Neural cell (in vitro differentiated cells): Measurements from ENCODE around the gene PTPRG. TPM values are rescaled to one million over a fixed set of nuclear protein-coding genes. Genes with fewer than 3 reads are reported as not detected.

Source experiments
- H2AFZ ChIP-seq: fragments of 200-600, 300-800 bp; sonication (generic), shearing (Covaris generic); 2 replicates; pipeline ENCODE4 v1.6.0; 2014; ENCODE audit warnings: low read depth, mild to moderate bottlenecking, antibody characterized with exemption, low read length, moderate library complexity
- H3F3A ChIP-seq: fragments of 200-600 bp; shearing (Covaris generic); 2 replicates; pipeline ENCODE4 v1.6.1; 2016; ENCODE audit warnings: mild to moderate bottlenecking, moderate library complexity, mixed read lengths, antibody characterized with exemption, low read length; ENCODE audit not compliant: insufficient read depth, poor library complexity, severe bottlenecking
- H3K27ac ChIP-seq: fragments of 200-600, 300-800 bp; sonication (generic), shearing (Covaris generic); 2 replicates; pipeline ENCODE4 v1.5.1; 2014; ENCODE audit warnings: mild to moderate bottlenecking, low read length, moderate library complexity
- H3K27me3 ChIP-seq: fragments of 300-800, 200-600 bp; sonication (generic), shearing (Covaris generic); 2 replicates; pipeline ENCODE4 v1.6.0; 2014; ENCODE audit warnings: mild to moderate bottlenecking, low read depth, low read length, moderate library complexity; ENCODE audit not compliant: insufficient read depth
- H3K36me3 ChIP-seq: fragments of 300-800, 200-600 bp; sonication (generic), shearing (Covaris generic); 2 replicates; pipeline ENCODE4 v1.5.1; 2014; ENCODE audit warnings: mild to moderate bottlenecking, antibody characterized with exemption, low read length, moderate library complexity; ENCODE audit not compliant: insufficient read depth
- H3K4me2 ChIP-seq: fragments of 300-800, 200-600 bp; sonication (generic), shearing (Covaris generic); 2 replicates; pipeline ENCODE4 v1.6.0; 2014; ENCODE audit warnings: mild to moderate bottlenecking, low read length
- H3K4me3 ChIP-seq: fragments of 300-800, 200-600 bp; sonication (generic), shearing (Covaris generic); 2 replicates; pipeline ENCODE4 v1.5.1; 2014; ENCODE audit warnings: mild to moderate bottlenecking, low read length, moderate library complexity
- H3K79me2 ChIP-seq: fragments of 200-600 bp; shearing (Covaris generic); replicated peaks from 2 replicates; pipeline ENCODE4 v1.6.0; 2014; ENCODE audit warnings: mild to moderate bottlenecking, low read length, moderate library complexity; ENCODE audit not compliant: insufficient read depth
- H3K9ac ChIP-seq: fragments of 300-800, 200-600 bp; sonication (generic), shearing (Covaris generic); 2 replicates; pipeline ENCODE4 v1.6.1; 2016; ENCODE audit warnings: mild to moderate bottlenecking, low read length, mixed read lengths
- H3K9me2 ChIP-seq: fragments of 200-600 bp; shearing (Covaris generic); 2 replicates; pipeline ENCODE4 v1.6.1; 2016; ENCODE audit warnings: mild to moderate bottlenecking, low read length, mixed read lengths; ENCODE audit not compliant: insufficient read depth
- H3K9me3 ChIP-seq: fragments of 200-600, 300-800 bp; sonication (generic), shearing (Covaris generic); 2 replicates; pipeline ENCODE4 v1.6.1; 2016; ENCODE audit warnings: mild to moderate bottlenecking, mixed run types, low read length, moderate library complexity, mixed read lengths
- H4K20me1 ChIP-seq: fragments of 200-600 bp; shearing (Covaris generic); 2 replicates; pipeline ENCODE4 v1.6.1; 2016; ENCODE audit warnings: mild to moderate bottlenecking, mixed run types; ENCODE audit not compliant: insufficient read depth
- EP300 ChIP-seq: fragments of 450-650 bp; conservative IDR thresholded peaks from 2 replicates; pipeline ENCODE4 v1.6.1; 2014; ENCODE audit warnings: antibody characterized with exemption, mild to moderate bottlenecking, moderate library complexity; ENCODE audit not compliant: poor library complexity, severe bottlenecking
- EZH2 ChIP-seq: fragments of 200-600, 300-800 bp; shearing (Covaris generic), sonication (generic); IDR thresholded peaks from 2 replicates; pipeline ENCODE4 v1.6.1; 2014; ENCODE audit warnings: antibody characterized with exemption, low read length, borderline replicate concordance, mild to moderate bottlenecking; ENCODE audit not compliant: insufficient read depth, poor library complexity, severe bottlenecking
- MXI1 ChIP-seq: fragments of 450-650 bp; conservative IDR thresholded peaks from 2 replicates; pipeline ENCODE4 v1.6.1; 2014; ENCODE audit warnings: antibody characterized with exemption, mild to moderate bottlenecking; ENCODE audit not compliant: poor library complexity, severe bottlenecking
- POLR2AphosphoS5 ChIP-seq: IDR thresholded peaks from 2 replicates; pipeline ENCODE4 v1.6.1; 2012
- RAD21 ChIP-seq: fragments of 450-650 bp; conservative IDR thresholded peaks from 2 replicates; pipeline ENCODE4 v1.6.1; 2014; ENCODE audit warnings: antibody characterized with exemption, mild to moderate bottlenecking, moderate library complexity
- SMC3 ChIP-seq: fragments of 450-650 bp; conservative IDR thresholded peaks from 2 replicates; pipeline ENCODE4 v1.6.1; 2014; ENCODE audit warnings: antibody characterized with exemption, mild to moderate bottlenecking, moderate library complexity; ENCODE audit not compliant: poor library complexity
- TAF1 ChIP-seq: IDR thresholded peaks from 2 replicates; pipeline ENCODE4 v1.6.1; 2012; ENCODE audit warnings: low read depth
- polyA plus RNA-seq: library from polyadenylated mRNA; depleted of rRNA; stranded (reverse); fragments of >200 nt; gene quantifications from 2 replicates; pipeline ENCODE4 v1.2.3, GENCODE V29; 2014
- TF ChIP-seq, protein P1 (sequence below): fragments of 450-650 bp; IDR thresholded peaks from 2 replicates; pipeline ENCODE4 v1.5.1; 2014; ENCODE audit warnings: antibody characterized with exemption, mild to moderate bottlenecking, moderate library complexity; ENCODE audit not compliant: poor library complexity, severe bottlenecking
- TF ChIP-seq, protein P2 (sequence below): IDR thresholded peaks from 2 replicates; pipeline ENCODE4 v1.6.1; 2012; ENCODE audit warnings: borderline replicate concordance

Gene PTPRG
- polyA plus RNA-seq, 1 donor from 2014 or later, result 33.1 TPM

DNA sequence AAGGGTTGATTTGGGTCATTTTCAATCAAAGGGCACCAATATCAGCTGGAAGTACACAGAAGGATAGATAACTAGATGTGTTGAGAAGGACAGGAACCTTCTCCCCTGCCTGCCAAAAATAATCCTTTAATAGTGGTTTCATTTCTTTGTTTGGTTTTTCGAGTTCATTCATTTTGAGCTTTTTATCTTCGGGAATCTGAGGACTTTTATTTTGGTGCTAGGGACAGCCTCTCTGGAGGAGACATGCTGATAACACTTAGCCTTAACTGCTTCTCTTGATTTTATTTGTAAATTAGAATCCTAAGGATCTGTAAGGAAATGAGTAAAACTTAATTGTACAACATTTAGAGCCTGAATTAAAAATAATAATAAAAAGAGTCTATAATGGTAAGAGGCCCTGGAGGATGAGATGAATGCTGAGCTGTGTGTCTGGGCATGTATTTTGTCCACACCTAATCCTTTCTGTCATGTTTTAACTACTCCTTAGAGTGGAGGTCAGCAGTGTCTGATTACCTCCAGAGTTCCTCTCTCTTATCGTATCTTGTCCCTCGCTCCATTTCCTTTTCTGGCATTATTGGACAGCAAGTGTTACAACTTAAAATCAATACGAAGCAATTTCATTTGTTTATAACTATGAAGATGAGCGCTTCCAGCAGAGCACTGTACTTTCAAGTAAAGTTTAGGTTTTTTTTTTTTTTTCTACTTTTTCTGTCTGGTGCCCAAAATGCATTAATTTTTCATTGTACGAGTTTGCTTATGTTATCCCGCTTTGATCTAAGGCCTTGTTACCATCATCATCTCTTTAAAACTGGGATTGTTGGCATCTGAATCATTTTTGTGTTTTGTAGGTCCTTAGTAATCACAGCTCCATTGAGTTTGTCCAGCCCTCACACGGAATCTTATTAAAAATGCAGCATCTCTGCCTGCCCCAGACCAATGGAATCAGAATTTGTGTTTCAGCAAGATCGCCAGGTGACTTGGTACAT lies 22.8 kb downstream of the PTPRG start:
- Histone ChIP-seq H3K27me3 (no peaks in the 10 kb centered on the region), H4K20me1 (no peaks in the 10 kb centered on the region), H3K9ac (no peak overlapping the region), H3K4me2 (no peak overlapping the region), H2AFZ (no peak overlapping the region), H3K36me3 (no peaks in the 10 kb centered on the region), H3F3A (no peaks in the 10 kb centered on the region), H3K9me3 (no peaks in the 10 kb centered on the region), H3K27ac (no peak overlapping the region), H3K9me2 (no peaks in the 10 kb centered on the region), H3K79me2 (peaks cover 3% of the 10 kb centered on the region), H3K4me3 (no peak overlapping the region)
- no peak for TF ChIP-seq TAF1
- no peak for TF ChIP-seq POLR2AphosphoS5
- TF ChIP-seq RAD21, result no peak
- no peak for TF ChIP-seq SMC3
- TF ChIP-seq, protein P1, sequence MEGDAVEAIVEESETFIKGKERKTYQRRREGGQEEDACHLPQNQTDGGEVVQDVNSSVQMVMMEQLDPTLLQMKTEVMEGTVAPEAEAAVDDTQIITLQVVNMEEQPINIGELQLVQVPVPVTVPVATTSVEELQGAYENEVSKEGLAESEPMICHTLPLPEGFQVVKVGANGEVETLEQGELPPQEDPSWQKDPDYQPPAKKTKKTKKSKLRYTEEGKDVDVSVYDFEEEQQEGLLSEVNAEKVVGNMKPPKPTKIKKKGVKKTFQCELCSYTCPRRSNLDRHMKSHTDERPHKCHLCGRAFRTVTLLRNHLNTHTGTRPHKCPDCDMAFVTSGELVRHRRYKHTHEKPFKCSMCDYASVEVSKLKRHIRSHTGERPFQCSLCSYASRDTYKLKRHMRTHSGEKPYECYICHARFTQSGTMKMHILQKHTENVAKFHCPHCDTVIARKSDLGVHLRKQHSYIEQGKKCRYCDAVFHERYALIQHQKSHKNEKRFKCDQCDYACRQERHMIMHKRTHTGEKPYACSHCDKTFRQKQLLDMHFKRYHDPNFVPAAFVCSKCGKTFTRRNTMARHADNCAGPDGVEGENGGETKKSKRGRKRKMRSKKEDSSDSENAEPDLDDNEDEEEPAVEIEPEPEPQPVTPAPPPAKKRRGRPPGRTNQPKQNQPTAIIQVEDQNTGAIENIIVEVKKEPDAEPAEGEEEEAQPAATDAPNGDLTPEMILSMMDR, result no peak
- TF ChIP-seq, protein P2, sequence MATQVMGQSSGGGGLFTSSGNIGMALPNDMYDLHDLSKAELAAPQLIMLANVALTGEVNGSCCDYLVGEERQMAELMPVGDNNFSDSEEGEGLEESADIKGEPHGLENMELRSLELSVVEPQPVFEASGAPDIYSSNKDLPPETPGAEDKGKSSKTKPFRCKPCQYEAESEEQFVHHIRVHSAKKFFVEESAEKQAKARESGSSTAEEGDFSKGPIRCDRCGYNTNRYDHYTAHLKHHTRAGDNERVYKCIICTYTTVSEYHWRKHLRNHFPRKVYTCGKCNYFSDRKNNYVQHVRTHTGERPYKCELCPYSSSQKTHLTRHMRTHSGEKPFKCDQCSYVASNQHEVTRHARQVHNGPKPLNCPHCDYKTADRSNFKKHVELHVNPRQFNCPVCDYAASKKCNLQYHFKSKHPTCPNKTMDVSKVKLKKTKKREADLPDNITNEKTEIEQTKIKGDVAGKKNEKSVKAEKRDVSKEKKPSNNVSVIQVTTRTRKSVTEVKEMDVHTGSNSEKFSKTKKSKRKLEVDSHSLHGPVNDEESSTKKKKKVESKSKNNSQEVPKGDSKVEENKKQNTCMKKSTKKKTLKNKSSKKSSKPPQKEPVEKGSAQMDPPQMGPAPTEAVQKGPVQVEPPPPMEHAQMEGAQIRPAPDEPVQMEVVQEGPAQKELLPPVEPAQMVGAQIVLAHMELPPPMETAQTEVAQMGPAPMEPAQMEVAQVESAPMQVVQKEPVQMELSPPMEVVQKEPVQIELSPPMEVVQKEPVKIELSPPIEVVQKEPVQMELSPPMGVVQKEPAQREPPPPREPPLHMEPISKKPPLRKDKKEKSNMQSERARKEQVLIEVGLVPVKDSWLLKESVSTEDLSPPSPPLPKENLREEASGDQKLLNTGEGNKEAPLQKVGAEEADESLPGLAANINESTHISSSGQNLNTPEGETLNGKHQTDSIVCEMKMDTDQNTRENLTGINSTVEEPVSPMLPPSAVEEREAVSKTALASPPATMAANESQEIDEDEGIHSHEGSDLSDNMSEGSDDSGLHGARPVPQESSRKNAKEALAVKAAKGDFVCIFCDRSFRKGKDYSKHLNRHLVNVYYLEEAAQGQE, result no peak
- no peak for TF ChIP-seq EP300
- no peak for TF ChIP-seq MXI1
- TF ChIP-seq EZH2, result no peak

DNA sequence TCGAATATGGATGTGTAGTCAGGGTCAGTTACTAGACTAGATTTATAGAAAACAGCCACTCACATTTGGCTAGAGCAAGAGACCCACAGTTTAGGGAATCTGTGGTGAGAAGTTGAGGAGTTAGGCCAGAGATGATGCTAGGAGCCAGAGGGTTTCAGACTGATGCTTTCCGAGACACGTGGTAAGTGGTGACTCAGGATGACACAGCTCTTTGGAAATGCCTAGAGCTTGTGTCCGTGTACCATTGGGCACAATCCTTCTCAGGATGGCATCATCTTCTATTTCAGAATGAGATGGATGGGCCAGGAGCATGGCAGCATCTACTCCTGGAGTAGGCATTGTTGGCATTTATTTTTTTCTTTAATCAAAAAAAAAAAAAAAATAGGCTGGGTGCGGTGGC lies 28.5 kb downstream of the PTPRG start:
- H3K9ac ChIP-seq, result no peak overlapping the region
- no peak overlapping the region for H2AFZ ChIP-seq
- no peak overlapping the region for H3K27ac ChIP-seq
- no peaks in the 10 kb centered on the region for H3K9me3 ChIP-seq
- no peaks in the 10 kb centered on the region for H4K20me1 ChIP-seq
- TF ChIP-seq SMC3 (no peak), MXI1 (no peak), POLR2AphosphoS5 (no peak), RAD21 (no peak), TAF1 (no peak)
- TF ChIP-seq, protein P1, result no peak
- H3K27me3 ChIP-seq, result no peaks in the 10 kb centered on the region
- no peaks in the 10 kb centered on the region for H3K9me2 ChIP-seq
- no peak overlapping the region for H3K4me2 ChIP-seq
- H3K79me2 ChIP-seq, result no peaks in the 10 kb centered on the region
- H3K36me3 ChIP-seq, result no peaks in the 10 kb centered on the region
- H3F3A ChIP-seq, result no peaks in the 10 kb centered on the region
- H3K4me3 ChIP-seq, result no peak overlapping the region
